SKM-1 treated with dmso at 0.1 percent for 144 hours (cell line): Measurements from ENCODE around the gene IGFLR1.
"Not testable (repeated sequence)": the region's sequence is repeated elsewhere in the genome, so short reads cannot be mapped to it uniquely, and the experiment has no call there.

ENCODE experiments used
- DNase-seq: peaks from one replicate; lab custom pipeline; 2025; ENCODE audit not compliant: unreplicated experiment; lab: John Stamatoyannopoulos, UW

Gene IGFLR1

DNA sequence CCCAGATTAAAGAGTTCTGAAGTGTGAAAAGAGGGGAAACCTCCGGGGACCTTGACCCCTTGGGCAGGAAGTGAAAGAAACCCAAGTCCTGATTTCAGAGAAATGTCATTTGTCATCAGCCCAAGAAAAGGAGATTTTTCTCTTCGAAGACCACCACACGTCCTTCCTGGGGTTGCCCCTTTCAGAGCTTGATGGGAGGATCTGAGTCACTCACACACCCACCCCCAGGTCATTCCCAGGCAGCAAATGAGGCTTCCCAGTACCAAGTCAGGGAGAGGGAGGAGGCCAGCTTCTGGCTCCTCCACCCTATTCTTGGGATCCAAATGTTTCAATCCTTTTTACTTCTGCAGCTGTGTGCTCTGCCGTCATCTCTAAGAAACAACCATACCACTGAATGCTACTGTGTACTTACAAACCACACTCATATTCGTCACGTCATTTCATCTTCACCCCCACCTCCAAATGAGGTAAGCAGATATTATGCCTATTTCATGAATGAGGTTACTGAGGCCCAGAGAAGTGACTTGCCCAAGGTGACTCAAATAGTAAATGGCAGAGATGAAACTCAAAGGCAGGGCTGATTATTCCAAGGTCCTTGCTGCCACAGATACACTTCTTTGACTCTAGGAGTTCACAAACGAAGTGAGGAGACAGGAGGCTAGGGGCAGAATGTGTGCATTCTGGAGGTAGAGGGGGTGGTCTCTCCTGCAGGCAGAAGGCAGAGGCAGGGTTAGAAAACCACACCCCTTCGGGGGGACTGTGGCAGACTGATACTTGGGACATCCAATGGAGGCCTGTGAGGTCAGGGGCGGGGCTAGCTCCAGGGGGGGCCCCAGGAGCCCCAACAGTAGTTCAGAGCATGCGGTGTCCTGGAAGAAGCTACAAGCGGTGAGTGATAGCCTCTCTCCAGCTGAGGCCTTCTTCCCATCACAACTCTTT, 29.4 kb downstream of the IGFLR1 start:
- DNase-seq, result no peak

DNA sequence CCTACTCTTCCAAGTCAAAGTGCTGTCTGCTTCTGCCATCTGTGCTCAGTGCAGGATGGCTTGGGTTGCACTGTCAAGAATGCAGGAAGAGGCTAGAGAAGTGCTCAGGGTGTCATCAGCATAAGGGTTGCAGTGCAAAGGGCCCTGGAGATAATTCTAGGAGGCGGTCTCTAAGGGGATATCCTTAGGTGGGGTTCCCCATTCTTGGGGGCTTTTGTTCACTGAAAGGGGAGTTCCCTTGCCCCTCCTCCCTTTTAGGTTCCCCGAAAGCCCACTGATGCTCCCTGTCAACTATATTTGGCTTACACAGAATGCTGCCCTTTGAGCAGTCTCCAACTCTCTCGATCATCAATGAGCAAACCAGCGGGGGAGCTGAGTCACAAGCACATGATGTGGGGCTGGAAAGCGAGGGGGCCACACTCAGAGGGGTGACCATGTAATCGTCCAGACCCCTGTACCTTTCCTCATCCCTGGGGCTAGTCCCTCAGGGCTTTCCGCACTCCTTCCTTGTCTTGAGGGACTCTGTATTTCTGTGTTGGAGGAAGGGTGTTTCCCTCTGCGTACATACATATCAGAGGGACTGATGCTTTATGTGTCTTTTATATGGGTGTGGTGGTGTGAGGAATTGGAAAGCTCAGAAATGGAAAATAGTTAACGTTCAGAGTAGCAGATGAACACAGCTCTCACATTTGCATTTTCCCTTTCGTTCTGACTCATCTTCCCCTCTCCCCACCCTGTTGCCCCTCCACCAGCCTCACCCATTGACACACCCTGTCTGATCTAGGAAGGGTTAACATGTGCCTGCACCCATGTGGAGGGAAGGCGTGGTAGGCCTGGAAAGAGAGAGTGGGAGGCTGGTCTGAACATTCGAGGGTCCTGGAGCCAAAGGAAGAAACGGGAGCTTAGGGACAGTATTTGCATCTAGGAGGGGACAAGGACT, 31.2 kb downstream of the IGFLR1 start:
- DNase-seq, result no peak

DNA sequence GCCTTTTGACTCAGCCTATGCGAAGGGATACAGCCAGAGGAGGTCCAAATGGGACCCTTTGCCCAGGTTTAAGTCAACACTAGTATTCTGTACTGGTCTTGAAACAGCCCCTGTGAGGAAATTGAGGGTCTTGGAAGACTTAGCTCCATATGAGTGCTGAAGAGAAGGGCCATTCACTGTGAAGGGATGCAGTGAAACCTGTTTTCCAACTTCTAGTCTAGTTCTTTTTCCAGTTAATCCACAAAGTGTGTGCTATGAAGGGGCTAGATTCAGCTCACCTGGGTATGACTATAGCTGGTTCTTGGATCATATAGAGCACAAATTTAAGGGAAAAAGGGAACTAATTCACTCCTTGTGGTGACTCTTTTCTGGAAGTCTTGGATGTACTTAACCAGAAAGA, 33.9 kb downstream of the IGFLR1 start:
- no peak for DNase-seq

DNA sequence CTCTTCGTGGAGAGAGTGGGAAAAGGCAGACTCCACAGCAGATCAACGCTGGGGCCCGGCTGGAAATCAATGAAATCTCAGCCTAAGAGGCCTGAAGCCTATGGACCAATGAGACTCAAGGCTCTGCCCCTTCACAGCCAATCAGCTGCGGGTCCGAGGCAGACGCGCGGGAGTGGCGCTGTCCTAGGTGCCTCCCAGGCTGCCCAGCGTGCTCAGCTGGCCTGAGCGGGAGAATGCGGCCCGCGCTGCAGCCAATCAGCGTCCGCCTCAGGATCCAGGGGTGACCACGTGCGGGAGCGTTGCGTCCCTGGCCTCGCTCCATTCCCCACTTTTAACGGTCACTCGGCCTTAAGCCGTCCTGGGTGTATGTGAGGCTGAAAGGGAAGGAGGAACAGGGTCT, 38.0 kb downstream of the IGFLR1 start, which contains the start of gene ZBTB32:
TSS of gene ZBTB32 (plus strand) at position 341 of the 400 bp plus-strand sequence. CDS start 10,069 bp downstream, outside the sequence.
- DNase-seq, result no peak

DNA sequence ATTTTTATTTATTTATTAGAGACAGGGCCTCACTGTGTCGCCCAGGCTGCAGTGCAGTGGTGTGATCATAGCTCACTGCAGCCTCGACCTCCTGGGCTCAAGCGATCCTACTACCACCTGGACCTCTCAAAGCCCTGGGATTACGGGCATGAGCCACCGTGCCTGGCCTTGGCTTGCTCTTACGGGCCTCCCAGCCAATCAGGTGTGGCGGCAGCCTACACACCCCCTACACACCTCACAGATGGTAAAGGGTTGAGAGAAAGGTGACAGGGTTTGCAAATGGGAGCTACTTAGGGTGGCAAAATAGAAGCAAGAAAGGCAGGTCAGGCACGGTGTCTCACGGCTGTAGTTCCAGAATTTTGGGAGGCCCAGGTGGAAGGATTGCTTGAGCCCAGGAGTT, 38.9 kb downstream of the IGFLR1 start:
- DNase-seq, result no peak

DNA sequence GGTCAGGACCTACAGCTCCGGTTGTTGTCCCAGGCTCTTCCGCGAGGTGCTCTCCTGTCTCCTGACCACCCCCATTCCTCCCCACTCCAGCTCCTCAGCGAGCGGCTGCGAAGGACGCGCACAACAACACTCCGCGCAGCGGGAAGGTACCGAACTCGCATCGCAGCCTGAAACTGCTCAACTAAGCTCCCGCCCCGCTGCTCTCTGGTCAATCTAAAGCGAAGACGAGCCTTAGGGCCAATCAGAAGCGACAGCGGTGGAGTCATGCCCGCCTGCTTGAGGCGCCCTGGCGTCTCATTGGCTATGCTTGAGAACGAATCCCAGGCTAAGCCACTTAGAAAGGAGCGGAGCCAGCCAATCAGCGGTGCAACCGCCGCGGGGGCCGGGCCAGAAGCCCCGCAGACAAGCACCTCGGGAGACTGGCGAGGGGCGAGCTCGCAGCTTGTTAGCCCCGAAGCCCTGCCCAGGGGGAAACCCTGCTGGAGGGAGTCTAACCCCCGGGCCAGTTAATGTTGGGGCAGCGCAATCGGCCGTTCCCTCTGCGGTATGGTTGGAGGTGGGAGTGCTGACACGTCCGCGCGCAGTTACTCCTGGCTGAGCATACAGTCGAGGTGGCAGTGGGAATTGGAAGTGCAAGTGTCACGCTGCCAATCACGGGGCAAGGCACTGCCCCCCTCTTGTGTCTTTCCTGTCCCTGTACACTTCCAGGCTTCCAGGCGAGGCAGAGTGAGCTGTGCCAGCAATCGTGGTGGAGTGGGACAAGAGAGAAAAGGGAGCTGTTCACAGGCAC, 39.8 kb downstream of the IGFLR1 start:
- peak; percentile 96 for DNase-seq

DNA sequence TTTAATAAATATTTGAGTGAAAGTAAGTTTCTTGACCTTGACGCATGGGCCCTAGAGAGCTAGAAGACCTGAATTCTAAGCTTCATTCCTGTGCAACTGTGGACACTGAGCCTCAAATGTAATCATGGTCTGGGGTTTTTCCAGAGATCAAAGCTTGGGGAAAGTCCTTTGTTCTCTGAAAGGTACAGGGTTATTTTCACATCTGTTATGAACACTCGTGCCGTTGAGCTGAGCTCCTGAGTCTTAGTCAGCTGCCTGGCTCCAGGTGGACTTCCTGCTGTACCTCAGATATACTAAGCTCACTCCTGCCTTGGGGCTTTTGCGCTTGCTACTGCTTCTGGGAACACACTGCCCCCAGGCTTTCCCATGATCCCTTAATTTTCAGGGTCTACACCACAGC, 45.4 kb downstream of the IGFLR1 start:
- DNase-seq, result no peak

DNA sequence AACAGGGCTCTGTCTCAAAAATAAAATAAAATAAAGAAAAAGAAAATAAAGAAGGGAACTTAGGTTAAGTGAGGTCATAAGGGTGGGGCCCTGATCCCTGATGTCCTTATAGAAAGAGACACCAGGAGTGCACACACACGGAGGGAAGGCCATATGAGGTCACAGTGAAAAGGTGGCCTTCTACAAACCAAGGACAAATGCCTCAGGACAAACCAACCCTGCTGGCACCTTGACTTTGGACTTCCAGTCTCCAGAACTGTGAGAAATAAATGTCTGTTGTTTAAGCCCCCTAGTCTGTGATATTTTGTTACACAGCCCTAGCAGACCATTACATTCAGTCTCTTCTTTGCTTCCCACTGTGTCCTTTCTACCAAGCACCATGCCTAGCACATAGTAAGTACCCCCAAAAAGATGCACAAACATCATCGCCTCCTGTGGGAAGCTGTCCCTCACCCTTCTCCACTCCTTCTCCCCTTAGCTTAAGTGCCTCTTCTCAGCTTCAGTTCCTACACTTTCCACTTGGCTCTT, 46.3 kb downstream of the IGFLR1 start:
- DNase-seq, result no peak

DNA sequence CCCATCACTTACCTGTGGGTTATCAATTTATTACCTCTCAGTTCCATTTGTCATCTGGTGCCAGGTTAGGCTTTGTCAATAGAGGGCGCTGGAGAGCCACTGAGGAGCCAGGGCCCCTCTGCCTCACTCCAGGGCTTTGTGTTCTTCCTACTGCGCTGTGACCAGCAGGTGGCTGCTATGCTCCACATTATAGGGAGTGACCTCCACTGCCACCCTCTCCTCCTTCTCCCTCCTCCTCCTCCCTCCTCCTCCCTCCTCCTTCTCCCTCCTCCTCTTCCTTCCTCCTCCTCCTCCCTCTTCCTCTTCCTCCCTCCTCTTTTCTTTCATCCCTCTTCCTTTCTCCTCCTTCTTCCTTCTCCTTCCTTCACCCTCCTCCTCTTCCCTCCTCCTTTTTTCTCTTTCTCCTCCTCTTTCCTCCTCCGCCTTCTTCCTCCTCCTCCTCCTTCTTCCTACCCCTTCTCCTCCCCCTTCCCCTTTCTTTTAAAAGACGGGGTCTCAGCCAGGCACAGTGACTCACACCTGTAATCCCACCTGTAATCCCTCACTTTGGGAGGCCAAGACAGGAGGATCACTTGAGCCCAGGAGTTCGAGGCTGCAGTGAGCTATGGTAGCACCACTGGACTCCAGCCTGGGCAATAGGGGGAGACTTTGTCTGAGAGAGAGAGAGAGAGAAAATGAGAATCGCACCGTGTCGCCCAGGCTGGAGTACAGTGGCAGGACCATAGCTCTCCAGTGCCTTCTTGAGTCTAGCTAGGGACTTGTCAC, 48.2 kb downstream of the IGFLR1 start:
- peak; percentile 91 for DNase-seq

DNA sequence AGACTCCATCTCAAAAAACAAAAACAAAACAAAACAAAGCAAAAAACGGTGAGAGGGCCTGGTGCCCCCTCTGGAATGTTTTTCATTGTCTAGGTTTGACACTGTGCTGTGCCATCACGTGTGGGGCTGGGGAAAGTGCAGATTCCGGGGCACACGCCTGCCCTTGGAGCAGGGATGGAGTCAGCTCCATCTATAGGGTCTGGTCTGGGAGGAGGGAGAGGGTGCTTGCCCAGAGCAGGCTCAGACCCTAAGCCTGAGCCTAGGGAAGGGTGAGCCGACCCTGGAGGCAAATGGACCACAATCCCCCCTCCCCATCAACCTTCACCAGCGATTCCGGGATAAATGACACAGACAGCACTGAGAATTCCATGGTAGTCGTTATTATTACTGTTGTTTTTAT, 48.8 kb downstream of the IGFLR1 start:
- DNase-seq, result no peak

DNA sequence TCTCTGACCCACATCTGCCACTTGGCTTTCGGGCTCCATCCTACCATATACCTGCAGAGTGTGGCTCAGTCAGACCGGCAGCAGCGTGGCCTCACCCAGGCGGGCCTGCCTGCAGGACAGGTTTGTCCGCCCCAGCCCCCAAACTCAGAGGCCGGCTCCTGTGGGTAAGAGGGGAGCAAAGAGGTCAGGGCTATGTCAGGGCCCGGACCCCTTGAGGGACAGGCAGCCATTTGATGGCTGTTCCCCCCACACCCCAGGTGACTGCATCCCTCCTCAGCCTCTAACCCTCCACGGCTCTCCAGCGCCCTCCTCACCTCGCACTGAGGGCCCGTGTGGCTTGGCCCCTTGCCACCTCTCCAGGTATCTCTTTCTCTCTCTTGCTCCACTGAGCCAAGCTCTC, 50.2 kb downstream of the IGFLR1 start:
- DNase-seq, result no peak

DNA sequence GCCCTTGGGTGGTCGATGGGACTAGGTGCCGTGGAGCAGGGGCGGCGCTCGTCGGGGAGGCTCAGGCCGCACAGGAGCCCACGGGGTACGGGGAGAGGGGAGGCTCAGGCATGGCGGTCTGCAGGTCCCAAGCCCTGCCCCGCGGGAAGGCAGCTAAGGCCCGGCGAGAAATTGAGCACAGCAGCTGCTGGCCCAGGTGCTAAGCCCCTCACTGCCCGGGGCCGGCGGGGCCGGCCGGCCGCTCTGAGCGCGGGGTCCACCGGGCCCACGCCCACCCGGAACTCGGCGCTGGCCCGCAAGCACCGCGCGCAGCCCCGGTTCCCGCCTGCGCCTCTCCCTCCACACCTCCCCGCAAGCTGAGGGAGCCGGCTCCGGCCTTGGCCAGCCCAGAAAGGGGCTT, 51.1 kb downstream of the IGFLR1 start:
- DNase-seq, result not testable (repeated sequence)

DNA sequence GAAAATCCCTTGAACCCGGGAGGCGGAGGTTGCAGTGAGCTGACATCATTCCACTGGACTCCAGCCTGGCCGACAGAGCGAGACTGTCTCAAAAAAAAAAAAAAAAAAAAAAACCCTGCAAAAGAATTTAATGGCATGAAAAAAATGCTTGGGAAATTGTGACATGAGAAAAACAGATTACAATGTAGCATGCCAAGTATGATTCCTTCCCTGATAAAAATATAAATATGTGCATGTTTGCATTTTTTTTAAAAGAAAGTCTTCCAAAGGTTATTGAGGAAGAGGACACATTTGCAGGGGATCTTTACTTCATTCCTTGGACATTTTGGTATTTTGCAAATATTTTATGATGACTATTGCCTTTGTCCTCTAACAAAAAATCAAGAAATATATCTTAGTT, 52.4 kb downstream of the IGFLR1 start:
- DNase-seq, result no peak
